ENCODE data around the gene HID1.
A peak's percentile ranks its signal among the peaks of the same experiment; 100 is the strongest.

Gene HID1

GRCh38 chr17:75011401-75012095 lies 39.0 kb upstream of the HID1 start:
- no peaks in the 10 kb centered on the region for H4K20me1 ChIP-seq (ENCODE audit: insufficient read depth)
- H3K4me1 ChIP-seq (ENCODE audit: low read depth, poor library complexity, severe bottlenecking): peaks cover 12% of the 10 kb centered on the region
- no peak overlapping the region for H3K4me3 ChIP-seq (IDR thresholded peaks at IDR 0.05; ENCODE audit: insufficient read depth, low read depth, low read length)
- no peak overlapping the region; the same call in 1 of the 2 replicates for H3K4me2 ChIP-seq
- no peak overlapping the region for H3K9ac ChIP-seq
- TF ChIP-seq, protein P1, sequence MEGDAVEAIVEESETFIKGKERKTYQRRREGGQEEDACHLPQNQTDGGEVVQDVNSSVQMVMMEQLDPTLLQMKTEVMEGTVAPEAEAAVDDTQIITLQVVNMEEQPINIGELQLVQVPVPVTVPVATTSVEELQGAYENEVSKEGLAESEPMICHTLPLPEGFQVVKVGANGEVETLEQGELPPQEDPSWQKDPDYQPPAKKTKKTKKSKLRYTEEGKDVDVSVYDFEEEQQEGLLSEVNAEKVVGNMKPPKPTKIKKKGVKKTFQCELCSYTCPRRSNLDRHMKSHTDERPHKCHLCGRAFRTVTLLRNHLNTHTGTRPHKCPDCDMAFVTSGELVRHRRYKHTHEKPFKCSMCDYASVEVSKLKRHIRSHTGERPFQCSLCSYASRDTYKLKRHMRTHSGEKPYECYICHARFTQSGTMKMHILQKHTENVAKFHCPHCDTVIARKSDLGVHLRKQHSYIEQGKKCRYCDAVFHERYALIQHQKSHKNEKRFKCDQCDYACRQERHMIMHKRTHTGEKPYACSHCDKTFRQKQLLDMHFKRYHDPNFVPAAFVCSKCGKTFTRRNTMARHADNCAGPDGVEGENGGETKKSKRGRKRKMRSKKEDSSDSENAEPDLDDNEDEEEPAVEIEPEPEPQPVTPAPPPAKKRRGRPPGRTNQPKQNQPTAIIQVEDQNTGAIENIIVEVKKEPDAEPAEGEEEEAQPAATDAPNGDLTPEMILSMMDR (conservative IDR thresholded peaks at IDR 0.05; ENCODE audit: low read depth, low read length): no peak
- peaks cover 12% of the 10 kb centered on the region for H3K79me2 ChIP-seq (ENCODE audit: insufficient read depth, low read depth)
- no peaks in the 10 kb centered on the region for H3K36me3 ChIP-seq (ENCODE audit: insufficient read depth)
- H3K27ac ChIP-seq: no peak overlapping the region
- peak overlapping the region; percentile 99 for H2AFZ ChIP-seq (ENCODE audit: low read depth)
- no peaks in the 10 kb centered on the region for H3K27me3 ChIP-seq (ENCODE audit: insufficient read depth, low read depth)

GRCh38 chr17:75010683-75011400 lies 38.3 kb upstream of the HID1 start:
- peaks cover 12% of the 10 kb centered on the region for H3K79me2 ChIP-seq (ENCODE audit: insufficient read depth, low read depth)
- H3K27me3 ChIP-seq (ENCODE audit: insufficient read depth, low read depth): no peaks in the 10 kb centered on the region
- H3K4me2 ChIP-seq: no peak overlapping the region
- no peak overlapping the region for H2AFZ ChIP-seq (ENCODE audit: low read depth)
- no peak overlapping the region for H3K27ac ChIP-seq
- no peaks in the 10 kb centered on the region for H3K36me3 ChIP-seq (ENCODE audit: insufficient read depth)
- H4K20me1 ChIP-seq (ENCODE audit: insufficient read depth): no peaks in the 10 kb centered on the region
- H3K4me1 ChIP-seq (ENCODE audit: low read depth, poor library complexity, severe bottlenecking): peaks cover 12% of the 10 kb centered on the region
- H3K9ac ChIP-seq: no peak overlapping the region
- H3K4me3 ChIP-seq (IDR thresholded peaks at IDR 0.05; ENCODE audit: insufficient read depth, low read depth, low read length): no peak overlapping the region
- TF ChIP-seq, protein P1 (conservative IDR thresholded peaks at IDR 0.05; ENCODE audit: low read depth, low read length): no peak

DNA sequence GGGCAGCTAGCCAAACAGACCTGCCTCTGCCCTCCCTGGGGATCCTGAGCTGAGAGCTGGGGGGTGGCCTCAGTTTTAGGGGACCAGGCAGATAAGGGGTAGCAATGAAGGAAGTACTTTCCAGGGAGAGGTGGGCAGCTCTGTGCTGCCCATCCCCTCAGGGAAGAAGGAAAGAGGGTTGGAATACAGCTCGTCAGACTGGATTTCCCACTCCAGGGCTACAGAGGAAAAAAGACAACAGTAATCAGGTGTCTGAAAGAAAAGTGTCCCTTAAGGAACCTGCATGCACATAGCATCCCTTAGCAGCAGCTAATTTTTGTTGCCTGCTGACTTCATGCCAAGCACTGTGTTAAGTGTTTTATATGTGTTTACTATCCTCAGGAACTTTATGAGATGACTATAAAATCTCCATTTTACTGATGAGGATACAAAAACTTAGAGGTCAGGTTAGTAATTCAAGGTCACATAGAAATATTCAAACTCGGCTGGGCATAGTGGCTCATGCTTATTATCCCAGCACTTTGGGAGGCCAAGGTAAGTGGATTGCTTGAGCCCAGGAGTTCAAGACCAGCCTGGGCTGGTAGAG lies 36.7 kb upstream of the HID1 start:
- peaks cover 12% of the 10 kb centered on the region for H3K79me2 ChIP-seq (ENCODE audit: insufficient read depth, low read depth)
- TF ChIP-seq, protein P1 (conservative IDR thresholded peaks at IDR 0.05; ENCODE audit: low read depth, low read length): no peak
- peaks cover 12% of the 10 kb centered on the region for H3K4me1 ChIP-seq (ENCODE audit: low read depth, poor library complexity, severe bottlenecking)
- H3K9ac ChIP-seq: no peak overlapping the region
- no peak overlapping the region for H2AFZ ChIP-seq (ENCODE audit: low read depth)
- H3K4me3 ChIP-seq (IDR thresholded peaks at IDR 0.05; ENCODE audit: insufficient read depth, low read depth, low read length): no peak overlapping the region
- no peaks in the 10 kb centered on the region for H4K20me1 ChIP-seq (ENCODE audit: insufficient read depth)
- no peaks in the 10 kb centered on the region for H3K36me3 ChIP-seq (ENCODE audit: insufficient read depth)
- H3K27ac ChIP-seq: no peak overlapping the region
- H3K27me3 ChIP-seq (ENCODE audit: insufficient read depth, low read depth): no peaks in the 10 kb centered on the region
- H3K4me2 ChIP-seq: no peak overlapping the region

DNA sequence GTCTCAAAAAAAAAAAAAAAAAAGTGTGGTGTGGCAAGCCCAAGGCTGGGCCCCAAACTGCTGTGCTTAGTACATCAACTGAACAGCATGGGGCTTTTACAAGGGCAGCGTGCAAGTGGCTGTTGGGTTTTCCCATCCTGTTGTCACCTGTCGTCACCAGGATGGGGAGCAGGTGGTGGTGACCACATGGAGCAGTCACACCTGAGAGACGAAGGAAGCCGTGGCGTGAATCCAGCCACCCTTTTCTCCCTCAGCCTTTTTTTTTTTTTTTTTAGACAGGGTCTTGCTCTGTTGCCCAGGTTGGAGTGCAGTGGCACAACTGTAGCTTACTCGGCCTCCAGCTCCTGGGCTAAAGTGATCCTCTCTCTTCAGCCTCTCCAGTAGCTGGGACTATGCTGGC lies 35.8 kb upstream of the HID1 start:
- no peak overlapping the region for H3K4me3 ChIP-seq (IDR thresholded peaks at IDR 0.05; ENCODE audit: insufficient read depth, low read depth, low read length)
- no peaks in the 10 kb centered on the region for H3K27me3 ChIP-seq (ENCODE audit: insufficient read depth, low read depth)
- H3K27ac ChIP-seq: no peak overlapping the region
- H3K36me3 ChIP-seq (ENCODE audit: insufficient read depth): no peaks in the 10 kb centered on the region
- H3K9ac ChIP-seq: no peak overlapping the region
- H2AFZ ChIP-seq (ENCODE audit: low read depth): no peak overlapping the region
- H3K79me2 ChIP-seq (ENCODE audit: insufficient read depth, low read depth): peaks cover 6% of the 10 kb centered on the region
- peaks cover 6% of the 10 kb centered on the region for H3K4me1 ChIP-seq (ENCODE audit: low read depth, poor library complexity, severe bottlenecking)
- H3K4me2 ChIP-seq: no peak overlapping the region
- TF ChIP-seq, protein P1 (conservative IDR thresholded peaks at IDR 0.05; ENCODE audit: low read depth, low read length): no peak
- no peaks in the 10 kb centered on the region for H4K20me1 ChIP-seq (ENCODE audit: insufficient read depth)
